HCT116 (cell line): ENCODE measurements around the gene IPO5. TPM values are rescaled to one million over a fixed set of nuclear protein-coding genes. Genes with fewer than 3 reads are reported as not detected.

Experiments used
- ATAC-seq: fragments of 200-7000 bp; cut with Tn5 transposase; 2 replicates; pipeline ENCODE4 v1.9.1; 2020; ENCODE audit warnings: mild to moderate bottlenecking, moderate library complexity
- BruUV-seq: library from RNA; stranded (reverse); fragments of 400-500 nt; replicated peaks from 2 replicates; lab custom pipeline; 2021; lab: Mats Ljungman, UMichigan
- CTCF ChIA-PET: fragments of 300-600 bp; sonication (Branson Sonifier 250); formaldehyde crosslinking; loops from one replicate; lab custom pipeline; 2021; ENCODE audit warnings: antibody characterized with exemption; lab: Charles Lee
- POLR2A ChIA-PET: fragments of 300-600, 350-600 bp; sonication (Branson Sonifier 250); formaldehyde crosslinking; loops from one replicate; lab custom pipeline; 2021; ENCODE audit warnings: antibody characterized with exemption; lab: Charles Lee
- RAD21 ChIA-PET, 2 experiments: fragments of 300-600 bp; sonication (Branson Sonifier 250); formaldehyde crosslinking; loops; one replicate each; lab custom pipeline; 2023; ENCODE audit warnings: low total read pairs in 2 of 2; ENCODE audit not compliant: uncharacterized antibody in 2 of 2, unreplicated experiment in 2 of 2, low non-redundant PET in 1 of 2; lab: Charles Lee
- DNase-seq: peaks from one replicate; pipeline ENCODE4 v3.0.0-alpha.2; 2010; ENCODE audit warnings: low read depth, low spot score
- H2AFZ ChIP-seq: fragments of 200-600 bp; shearing (Covaris generic), sonication (generic); 2 replicates; pipeline ENCODE4 v1.6.1; 2017; ENCODE audit warnings: low read depth, mixed run types, mixed read lengths, antibody characterized with exemption, low read length; ENCODE audit not compliant: poor library complexity, severe bottlenecking
- H3K27ac ChIP-seq: 2 replicates; pipeline ENCODE4 v1.5.1; 2012; ENCODE audit warnings: low read depth, low read length
- H3K27me3 ChIP-seq: fragments of 200-600 bp; sonication (generic); 2 replicates; pipeline ENCODE4 v1.6.1; 2016; ENCODE audit warnings: mixed run types, low read length, mixed read lengths; ENCODE audit not compliant: insufficient read depth
- H3K36me3 ChIP-seq, 2 experiments: fragments of 200-500 bp in 1 of 2; fragments of 200-600 bp in 1 of 2; sonication (Bioruptor generic) in 1 of 2; sonication (generic) in 1 of 2; 2 replicates each; pipeline versions ENCODE4 v1.5.1 to v1.6.1; 2014 to 2016; ENCODE audit warnings: low read length in 2 of 2, inconsistent platforms in 1 of 2, mixed read lengths in 1 of 2, mixed run types in 1 of 2; ENCODE audit not compliant: insufficient read depth in 2 of 2, control insufficient read depth in 1 of 2
- H3K4me1 ChIP-seq, 2 experiments: fragments of 200-600 bp in 1 of 2; sonication (generic) in 1 of 2; 2 replicates each; pipeline versions ENCODE4 v1.5.1 to v1.6.1; 2012 to 2017; ENCODE audit warnings: low read length in 2 of 2, inconsistent platforms in 1 of 2, mild to moderate bottlenecking in 1 of 2, mixed read lengths in 1 of 2, mixed run types in 1 of 2, moderate library complexity in 1 of 2; ENCODE audit not compliant: insufficient read depth in 2 of 2, control insufficient read depth in 1 of 2
- H3K4me2 ChIP-seq: fragments of 200-600 bp; sonication (generic); 2 replicates; pipeline ENCODE4 v1.6.1; 2017; ENCODE audit warnings: mixed run types, low read length, mixed read lengths
- H3K4me3 ChIP-seq, 2 experiments: fragments of 200-600 bp in 1 of 2; sonication (generic) in 1 of 2; replicated peaks in 1 of 2; 2 replicates each; pipeline ENCODE4 v1.5.1; 2011 to 2016; ENCODE audit warnings: low read length in 2 of 2, control low read depth in 1 of 2, low read depth in 1 of 2, mild to moderate bottlenecking in 1 of 2, mixed read lengths in 1 of 2, mixed run types in 1 of 2
- H3K79me2 ChIP-seq: fragments of 200-600 bp; sonication (generic); 2 replicates; pipeline ENCODE4 v1.6.1; 2017; ENCODE audit warnings: mild to moderate bottlenecking, mixed run types, low read length, moderate library complexity, mixed read lengths; ENCODE audit not compliant: insufficient read depth
- H3K9ac ChIP-seq: fragments of 200-600 bp; sonication (generic); 2 replicates; pipeline ENCODE4 v1.6.1; 2016; ENCODE audit warnings: low read length, mixed read lengths
- H3K9me2 ChIP-seq: fragments of 200-600 bp; sonication (generic), shearing (Covaris generic); 2 replicates; pipeline ENCODE4 v1.6.1; 2017; ENCODE audit warnings: mixed run types, mild to moderate bottlenecking, moderate library complexity; ENCODE audit not compliant: insufficient read depth
- H3K9me3 ChIP-seq, 2 experiments: fragments of 200-500 bp in 1 of 2; fragments of 200-600 bp in 1 of 2; sonication (Bioruptor generic) in 1 of 2; sonication (generic) in 1 of 2; 2 replicates each; pipeline ENCODE4 v1.6.1; 2014 to 2017; ENCODE audit warnings: low read length in 2 of 2, mixed read lengths in 2 of 2, inconsistent platforms in 1 of 2, low read depth in 1 of 2, mild to moderate bottlenecking in 1 of 2, mixed run types in 1 of 2, moderate library complexity in 1 of 2; ENCODE audit not compliant: control insufficient read depth in 1 of 2, insufficient read depth in 1 of 2
- H4K20me1 ChIP-seq: fragments of 200-600 bp; sonication (generic), shearing (Covaris generic); 2 replicates; pipeline ENCODE4 v1.6.1; 2017; ENCODE audit warnings: mixed run types, mild to moderate bottlenecking, moderate library complexity; ENCODE audit not compliant: insufficient read depth
- ATF3 ChIP-seq: IDR thresholded peaks from 2 replicates; pipeline ENCODE4 v1.6.1; 2012
- CBX3 ChIP-seq: IDR thresholded peaks from 2 replicates; pipeline ENCODE4 v1.6.1; 2012; ENCODE audit warnings: low read depth
- CEBPB ChIP-seq: IDR thresholded peaks from 2 replicates; pipeline ENCODE4 v1.6.1; 2012; ENCODE audit warnings: low read depth
- ELF1 ChIP-seq: IDR thresholded peaks from 2 replicates; pipeline ENCODE4 v1.6.1; 2012; ENCODE audit warnings: low read depth, borderline replicate concordance
- POLR2A ChIP-seq: IDR thresholded peaks from 2 replicates; pipeline ENCODE4 v1.7.0; 2011; ENCODE audit warnings: borderline replicate concordance; ENCODE audit not compliant: insufficient read depth, insufficient read length; ENCODE audit errors: extremely low read depth
- POLR2AphosphoS5 ChIP-seq: IDR thresholded peaks from 2 replicates; pipeline ENCODE4 v1.6.1; 2011; ENCODE audit warnings: mild to moderate bottlenecking, low read depth, low read length, moderate library complexity
- RAD21 ChIP-seq: IDR thresholded peaks from 2 replicates; pipeline ENCODE4 v1.6.1; 2012; ENCODE audit warnings: low read depth, mild to moderate bottlenecking
- REST ChIP-seq: IDR thresholded peaks from 2 replicates; pipeline ENCODE4 v1.6.1; 2012; ENCODE audit warnings: low read depth
- SIN3A ChIP-seq: IDR thresholded peaks from 2 replicates; pipeline ENCODE4 v1.6.1; 2012; ENCODE audit warnings: low read depth
- SP1 ChIP-seq: IDR thresholded peaks from 2 replicates; pipeline ENCODE4 v1.6.1; 2012; ENCODE audit warnings: low read depth
- SRF ChIP-seq: IDR thresholded peaks from 2 replicates; pipeline ENCODE4 v1.6.1; 2012; ENCODE audit warnings: low read depth
- TCF7L2 ChIP-seq: IDR thresholded peaks from 2 replicates; pipeline ENCODE4 v1.7.0; 2011; ENCODE audit warnings: borderline replicate concordance, inconsistent platforms; ENCODE audit not compliant: insufficient read depth, insufficient read length; ENCODE audit errors: extremely low read depth
- ZBTB33 ChIP-seq: IDR thresholded peaks from 2 replicates; pipeline ENCODE4 v1.6.1; 2011; ENCODE audit warnings: mild to moderate bottlenecking, low read length, moderate library complexity; ENCODE audit not compliant: insufficient replicate concordance; ENCODE audit errors: extremely low read depth
- ZFX ChIP-seq: fragments of 450-650 bp; IDR thresholded peaks from 2 replicates; pipeline ENCODE4 v1.6.1; 2017
- intact Hi-C: fragments of 100-400 bp; cut with micrococcal nuclease; formaldehyde crosslinking; loops from 2 replicates; pipeline ENCODE4 v1.10.0; 2022
- total RNA-seq: library from RNA; stranded (reverse); gene quantifications from one replicate; pipeline ENCODE4 v1.2.1, GENCODE V29; 2021; ENCODE audit not compliant: unreplicated experiment

IPO5 gene
- total RNA-seq, 1 experiment from 2014 or later: 237 TPM

- H3K79me2 ChIP-seq: no peaks in the 10 kb centered on the region
- H3K4me2 ChIP-seq: no peak overlapping the region
- ChIA-PET POLR2A (no interaction called here), CTCF (no interaction called here), RAD21 (no interaction called here)
- no peak for DNase-seq
- no peak for ATAC-seq
- H3K27me3 ChIP-seq: no peaks in the 10 kb centered on the region
- H3K27ac ChIP-seq: no peak overlapping the region
- peaks cover 0 to 3% of the 10 kb centered on the region in 2 experiments; a peak in 1 of 4 replicates for H3K4me1 ChIP-seq
- H3K4me3 ChIP-seq: no peak overlapping the region
- H3K9me2 ChIP-seq: no peaks in the 10 kb centered on the region
- no peak for TF ChIP-seq RAD21
- no peak for TF ChIP-seq ZFX
- no peak for TF ChIP-seq CBX3
- no peak for TF ChIP-seq TCF7L2
- TF ChIP-seq REST: no peak
- TF ChIP-seq CEBPB: no peak
- no peak for TF ChIP-seq SRF
- no peaks in the 10 kb centered on the region for H4K20me1 ChIP-seq
- H3K9ac ChIP-seq: no peak overlapping the region
- no peak overlapping the region for H2AFZ ChIP-seq
- intact Hi-C loops: no loop called here
- no TSS peak for BruUV-seq
- no peaks in the 10 kb centered on the region for H3K9me3 ChIP-seq
- H3K36me3 ChIP-seq: no peaks in the 10 kb centered on the region
Observed at GRCh38 chr13:98071316-98071715, 117.8 kb downstream of the IPO5 start.

GRCh38 chr13:98072476-98072875 lies 119.0 kb downstream of the IPO5 start:
- H3K9me2 ChIP-seq: no peaks in the 10 kb centered on the region
- CTCF ChIA-PET: no interaction called here
- no TSS peak for BruUV-seq
- TF ChIP-seq CBX3: no peak
- TF ChIP-seq ELF1: no peak
- TF ChIP-seq TCF7L2: no peak
- TF ChIP-seq CEBPB: no peak
- TF ChIP-seq SIN3A: no peak
- no peak for TF ChIP-seq ZBTB33
- TF ChIP-seq SP1: no peak
- no peak for TF ChIP-seq ATF3
- no peak for TF ChIP-seq ZFX
- TF ChIP-seq POLR2A: no peak
- TF ChIP-seq POLR2AphosphoS5: no peak

More at GRCh38 chr13:98072476-98072875, 119.0 kb downstream of the IPO5 start:
- no peak overlapping the region for H2AFZ ChIP-seq
- RAD21 ChIA-PET: no interaction called here
- H3K9ac ChIP-seq: no peak overlapping the region
- H3K27me3 ChIP-seq: no peaks in the 10 kb centered on the region
- no peak overlapping the region for H3K27ac ChIP-seq
- H3K36me3 ChIP-seq: no peaks in the 10 kb centered on the region
- H3K4me1 ChIP-seq: peaks cover 0 to 3% of the 10 kb centered on the region in 2 experiments; a peak in 1 of 4 replicates
- no peak overlapping the region for H3K4me3 ChIP-seq
- H3K79me2 ChIP-seq: no peaks in the 10 kb centered on the region
- ATAC-seq: no peak
- DNase-seq: no peak
- POLR2A ChIA-PET: no interaction called here
- H4K20me1 ChIP-seq: no peaks in the 10 kb centered on the region
- intact Hi-C loops: no loop called here
- no peak overlapping the region for H3K4me2 ChIP-seq
- no peaks in the 10 kb centered on the region for H3K9me3 ChIP-seq
